Liver (tissue), 9 donors: ENCODE data around the gene POLN. TPM values are rescaled to one million over a fixed set of nuclear protein-coding genes. Genes with fewer than 3 reads are reported as not detected.

Experiments
- DNase-seq: peaks from one replicate; pipeline ENCODE4 v3.0.0-alpha.2; 2017; ENCODE audit warnings: low spot score
- H3K27ac ChIP-seq, 2 donors: one replicate each; pipeline ENCODE4 v1.7.0; 2013; ENCODE audit warnings: inconsistent platforms in 2 of 2, low read length in 2 of 2, control low read depth in 1 of 2, low read depth in 1 of 2, mild to moderate bottlenecking in 1 of 2
- H3K27me3 ChIP-seq, 4 donors: one replicate each; pipeline versions ENCODE4 v1.6.1 to v1.7.0; 2013; ENCODE audit warnings: low read length in 3 of 4, inconsistent platforms in 1 of 4, mild to moderate bottlenecking in 1 of 4, moderate library complexity in 1 of 4; ENCODE audit not compliant: control insufficient read depth in 4 of 4, insufficient read depth in 4 of 4
- H3K36me3 ChIP-seq, 4 donors: one replicate each; pipeline versions ENCODE4 v1.6.1 to v1.7.0; 2013; ENCODE audit warnings: low read length in 3 of 4, mild to moderate bottlenecking in 3 of 4, low read depth in 1 of 4, moderate library complexity in 1 of 4; ENCODE audit not compliant: control insufficient read depth in 4 of 4, insufficient read depth in 3 of 4
- H3K4me1 ChIP-seq, 4 donors: one replicate each; pipeline versions ENCODE4 v1.6.1 to v1.7.0; 2013; ENCODE audit warnings: low read length in 3 of 4, mild to moderate bottlenecking in 3 of 4, moderate library complexity in 1 of 4; ENCODE audit not compliant: control insufficient read depth in 4 of 4, insufficient read depth in 4 of 4
- H3K4me3 ChIP-seq, 3 donors: one replicate each; pipeline versions ENCODE4 v1.6.1 to v1.7.0; 2013; ENCODE audit warnings: low read length in 3 of 3, control low read depth in 1 of 3, low read depth in 1 of 3, mild to moderate bottlenecking in 1 of 3
- H3K9ac ChIP-seq, 2 donors: one replicate each; pipeline ENCODE4 v1.7.0; 2013; ENCODE audit warnings: low read length in 2 of 2, mild to moderate bottlenecking in 2 of 2, moderate library complexity in 2 of 2, control low read depth in 1 of 2, low read depth in 1 of 2
- H3K9me3 ChIP-seq, 4 donors: one replicate each; pipeline versions ENCODE4 v1.6.1 to v1.7.0; 2013; ENCODE audit warnings: low read length in 3 of 4; ENCODE audit not compliant: control insufficient read depth in 4 of 4
- CTCF ChIP-seq: fragments of 150-350 bp; IDR thresholded peaks from 2 replicates; pipeline ENCODE4 v1.5.1; 2017; ENCODE audit warnings: improper control_type of control experiment, low read depth, low read length; ENCODE audit not compliant: missing input control
- EGR1 ChIP-seq, 2 donors: IDR thresholded peaks; 2 replicates each; pipeline ENCODE4 v1.6.1; 2016 to 2018; ENCODE audit warnings: antibody characterized with exemption in 2 of 2, low read depth in 2 of 2
- FOXA1 ChIP-seq: IDR thresholded peaks from 2 replicates; pipeline ENCODE4 v1.6.1; 2016; ENCODE audit warnings: antibody characterized with exemption
- FOXA2 ChIP-seq: IDR thresholded peaks from 2 replicates; pipeline ENCODE4 v1.6.1; 2016; ENCODE audit warnings: antibody characterized with exemption
- GABPA ChIP-seq, 2 donors: IDR thresholded peaks in 1 of 2; conservative IDR thresholded peaks in 1 of 2; 2 replicates each; pipeline ENCODE4 v1.6.1; 2016; ENCODE audit warnings: antibody characterized with exemption in 2 of 2, mild to moderate bottlenecking in 1 of 2, moderate library complexity in 1 of 2
- HNF4A ChIP-seq, 2 donors: conservative IDR thresholded peaks; 2 replicates each; pipeline ENCODE4 v1.6.1; 2016; ENCODE audit warnings: antibody characterized with exemption in 2 of 2, mild to moderate bottlenecking in 2 of 2
- HNF4G ChIP-seq: IDR thresholded peaks from 2 replicates; pipeline ENCODE4 v1.6.1; 2016; ENCODE audit warnings: antibody characterized with exemption
- JUND ChIP-seq, 2 donors: IDR thresholded peaks; 2 replicates each; pipeline ENCODE4 v1.6.1; 2016; ENCODE audit warnings: antibody characterized with exemption in 2 of 2
- MAX ChIP-seq: IDR thresholded peaks from 2 replicates; pipeline ENCODE4 v1.6.1; 2016; ENCODE audit warnings: antibody characterized with exemption
- NR2F2 ChIP-seq: IDR thresholded peaks from 2 replicates; pipeline ENCODE4 v1.6.1; 2016; ENCODE audit warnings: antibody characterized with exemption
- RAD21 ChIP-seq, 2 donors: IDR thresholded peaks; 2 replicates each; pipeline ENCODE4 v1.6.1; 2016; ENCODE audit warnings: antibody characterized with exemption in 2 of 2, mild to moderate bottlenecking in 2 of 2
- RXRA ChIP-seq, 2 donors: IDR thresholded peaks; 2 replicates each; pipeline ENCODE4 v1.6.1; 2017 to 2018; ENCODE audit warnings: antibody characterized with exemption in 2 of 2, mild to moderate bottlenecking in 1 of 2
- SP1 ChIP-seq: IDR thresholded peaks from 2 replicates; pipeline ENCODE4 v1.6.1; 2018; ENCODE audit warnings: antibody characterized with exemption, mild to moderate bottlenecking
- TAF1 ChIP-seq: conservative IDR thresholded peaks from 2 replicates; pipeline ENCODE4 v1.6.1; 2016; ENCODE audit warnings: antibody characterized with exemption, mild to moderate bottlenecking
- ZBTB33 ChIP-seq: IDR thresholded peaks from 2 replicates; pipeline ENCODE4 v1.6.1; 2016; ENCODE audit warnings: antibody characterized with exemption
- WGBS: extraction: QIAGEN DNeasy Blood & Tissue Kit; methylation state at CpG from one replicate; pipeline ENCODE4 v1.1.7; 2013; 5-methylcytosine and 5-hydroxymethylcytosine counted together
- polyA plus RNA-seq, 2 donors: library from polyadenylated mRNA; stranded (reverse) in 1 of 2; unstranded in 1 of 2; fragments of 200-250 nt in 1 of 2; fragments of >200 nt in 1 of 2; fragmentation: Nextera tagmentation in 1 of 2; extraction: Ambion mirVana in 1 of 2; gene quantifications; one replicate each; pipeline versions ENCODE4 v1.2.1 to v1.2.3, GENCODE V29; 2013 to 2015
- total RNA-seq, 2 donors: library from RNA; depleted of rRNA; stranded (reverse); fragments of >200 nt; gene quantifications; one replicate each; pipeline ENCODE4 v1.2.3, GENCODE V29; 2014
- TF ChIP-seq, protein P1 (sequence below): IDR thresholded peaks from 2 replicates; pipeline ENCODE4 v1.6.1; 2016; ENCODE audit warnings: antibody characterized with exemption
- donor health status: healthy.
- donor health status: healthy.
- donor health status: healthy.
- donor health status: healthy.
- donor health status: healthy.

Gene POLN
- total and polyA plus RNA-seq, 4 donors, result 0.44 to 2.3 (median 1.4) TPM

DNA sequence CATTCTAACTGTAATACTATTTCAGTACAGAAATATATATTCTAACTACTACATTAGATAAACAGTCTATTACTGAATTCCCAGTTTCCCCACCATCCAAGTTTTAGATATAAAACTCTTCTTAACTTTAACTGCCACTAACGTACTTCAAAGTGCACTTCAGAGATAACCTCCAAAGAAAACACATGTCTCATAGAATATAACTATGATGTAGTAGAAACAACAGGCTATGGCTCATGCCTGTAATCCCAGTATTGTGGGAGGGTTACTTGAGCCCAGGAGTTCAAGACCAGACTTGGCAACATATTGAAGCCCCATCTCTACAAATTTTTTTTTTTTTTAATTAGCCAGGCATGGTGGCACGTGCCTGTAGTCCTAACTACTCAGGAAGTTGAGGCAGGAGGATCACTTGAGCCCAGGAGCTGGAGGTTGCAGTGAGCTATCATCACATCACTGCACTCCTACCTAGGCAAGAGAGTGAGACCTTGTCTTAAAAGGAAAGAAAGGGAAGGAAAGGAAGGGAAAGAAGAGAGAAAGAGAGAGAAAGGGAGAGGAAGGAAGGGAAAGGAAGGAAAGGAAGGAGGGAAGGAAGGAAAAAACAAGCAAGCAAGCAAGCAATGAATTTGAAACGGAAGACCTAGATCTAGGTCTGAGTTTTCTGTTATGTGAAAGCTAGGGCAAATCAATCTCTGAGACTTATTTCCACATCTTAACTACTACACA is 4.8 kb downstream of the POLN start:
- no peak for DNase-seq
- no peaks in the 10 kb centered on the region for H3K9me3 ChIP-seq
- H3K4me1 ChIP-seq, result peaks cover 4 to 26% (median 21%) of the 10 kb centered on the region in 4 donors
- H3K9ac ChIP-seq, result no peak overlapping the region
- H3K27me3 ChIP-seq, result no peaks in the 10 kb centered on the region
- H3K27ac ChIP-seq, result no peak overlapping the region
- H3K4me3 ChIP-seq, result no peak overlapping the region
- TF ChIP-seq, protein P1, sequence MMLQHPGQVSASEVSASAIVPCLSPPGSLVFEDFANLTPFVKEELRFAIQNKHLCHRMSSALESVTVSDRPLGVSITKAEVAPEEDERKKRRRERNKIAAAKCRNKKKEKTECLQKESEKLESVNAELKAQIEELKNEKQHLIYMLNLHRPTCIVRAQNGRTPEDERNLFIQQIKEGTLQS, result no peak
- TF ChIP-seq NR2F2 (no peak), HNF4A (conservative IDR thresholded peaks at IDR 0.05) (no peak), RAD21 (IDR thresholded peaks at IDR 0.05) (no peak), MAX (no peak), FOXA1 (no peak), HNF4G (no peak), GABPA (IDR thresholded peaks at IDR 0.05 in 1 of 2, conservative IDR thresholded peaks at IDR 0.05 in 1 of 2) (no peak), CTCF (no peak), RXRA (IDR thresholded peaks at IDR 0.05) (no peak), JUND (IDR thresholded peaks at IDR 0.05) (no peak), SP1 (no peak), EGR1 (IDR thresholded peaks at IDR 0.05; ENCODE audit: low read depth in 2 of 2) (no peak), TAF1 (no peak)
- WGBS, result 77% methylated on average over 3 of the region's 3 CpGs
- H3K36me3 ChIP-seq, result peaks cover 0 to 11% (median 8%) of the 10 kb centered on the region in 4 donors

DNA sequence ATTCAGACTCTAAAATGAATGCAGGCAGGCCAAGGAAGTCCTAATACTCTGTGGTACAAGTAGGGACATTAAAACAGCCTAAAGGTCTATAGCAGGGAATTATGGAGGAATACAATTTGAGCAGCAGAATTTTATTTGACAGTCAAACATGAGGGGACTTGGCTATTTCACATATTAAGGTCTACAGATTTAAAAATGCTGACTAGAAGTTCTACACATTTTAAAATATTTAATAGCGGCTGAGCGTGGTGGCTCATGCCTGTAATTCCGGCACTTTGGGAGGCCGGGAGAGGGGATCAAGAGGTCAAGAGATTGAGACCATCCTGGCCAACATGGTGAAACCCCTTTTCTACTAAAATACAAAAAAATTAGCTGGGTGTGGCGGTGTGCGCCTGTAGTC is 10.8 kb downstream of the POLN start:
- Histone ChIP-seq H3K4me3 (no peak overlapping the region), H3K36me3 (peaks cover under 1 to 10% (median 8%) of the 10 kb centered on the region in 4 donors), H3K9ac (no peak overlapping the region), H3K27me3 (no peaks in the 10 kb centered on the region), H3K27ac (no peak overlapping the region), H3K4me1 (peaks cover 0 to 2% (median 0%) of the 10 kb centered on the region in 4 donors), H3K9me3 (no peaks in the 10 kb centered on the region)
- TF ChIP-seq JUND (IDR thresholded peaks at IDR 0.05) (no peak), HNF4G (no peak), HNF4A (conservative IDR thresholded peaks at IDR 0.05) (no peak)
- WGBS, result 98% methylated on average over 6 of the region's 6 CpGs
- no peak for DNase-seq

DNA sequence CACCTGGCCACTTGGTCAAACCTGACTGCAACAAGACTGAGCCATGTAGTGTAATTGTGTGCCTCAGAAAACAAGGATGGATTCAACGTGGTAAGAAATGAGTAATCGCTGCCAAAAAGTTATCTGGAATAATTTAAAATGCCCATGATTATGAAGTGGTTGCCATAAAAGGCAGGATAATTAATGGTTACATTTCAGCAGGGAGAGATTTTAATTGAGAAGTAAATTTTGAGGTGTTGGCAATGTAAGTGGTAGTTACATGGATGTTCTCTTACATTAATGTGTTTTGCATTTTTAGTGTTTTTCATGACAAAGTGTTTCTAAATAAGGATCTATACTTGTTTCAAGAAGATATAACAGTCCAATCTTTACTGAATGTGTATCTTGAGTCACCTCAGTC is 15.7 kb downstream of the POLN start:
- no peak overlapping the region for H3K27ac ChIP-seq
- peaks cover 0 to 7% (median 3%) of the 10 kb centered on the region in 4 donors for H3K36me3 ChIP-seq
- no peak overlapping the region for H3K9ac ChIP-seq
- H3K4me1 ChIP-seq, result peaks cover 0 to 2% (median 0%) of the 10 kb centered on the region in 4 donors
- WGBS, result 89% methylated on average over 2 of the region's 2 CpGs
- H3K27me3 ChIP-seq, result no peaks in the 10 kb centered on the region
- no peak for DNase-seq
- no peak overlapping the region for H3K4me3 ChIP-seq
- TF ChIP-seq HNF4G, result no peak
- no peak for TF ChIP-seq FOXA1
- no peak for TF ChIP-seq NR2F2
- no peak for TF ChIP-seq ZBTB33
- no peak for TF ChIP-seq FOXA2
- TF ChIP-seq RAD21 (IDR thresholded peaks at IDR 0.05), result no peak
- TF ChIP-seq JUND (IDR thresholded peaks at IDR 0.05), result no peak
- TF ChIP-seq EGR1 (IDR thresholded peaks at IDR 0.05; ENCODE audit: low read depth in 2 of 2), result no peak
- TF ChIP-seq, protein P1, result no peak
- TF ChIP-seq GABPA (IDR thresholded peaks at IDR 0.05 in 1 of 2, conservative IDR thresholded peaks at IDR 0.05 in 1 of 2), result no peak
- no peak for TF ChIP-seq RXRA (IDR thresholded peaks at IDR 0.05)
- H3K9me3 ChIP-seq, result no peaks in the 10 kb centered on the region
